Fibroblast of mammary gland (primary cell): Measurements from ENCODE around the gene TECTA.

ENCODE experiments used
- DNase-seq: peaks from one replicate; pipeline ENCODE4 v3.0.0-alpha.2; 2010; ENCODE audit warnings: low read depth
- H3K4me3 ChIP-seq: 2 replicates; pipeline ENCODE4 v1.5.1; 2011; ENCODE audit warnings: low read depth, mild to moderate bottlenecking, low read length, moderate library complexity; ENCODE audit not compliant: control insufficient read depth
- TF ChIP-seq, protein P1 (sequence below): conservative IDR thresholded peaks from 2 replicates; pipeline ENCODE4 v1.5.1; 2011; ENCODE audit warnings: low read depth, low read length, inconsistent platforms; ENCODE audit not compliant: control insufficient read depth, insufficient read depth

TECTA gene

DNA sequence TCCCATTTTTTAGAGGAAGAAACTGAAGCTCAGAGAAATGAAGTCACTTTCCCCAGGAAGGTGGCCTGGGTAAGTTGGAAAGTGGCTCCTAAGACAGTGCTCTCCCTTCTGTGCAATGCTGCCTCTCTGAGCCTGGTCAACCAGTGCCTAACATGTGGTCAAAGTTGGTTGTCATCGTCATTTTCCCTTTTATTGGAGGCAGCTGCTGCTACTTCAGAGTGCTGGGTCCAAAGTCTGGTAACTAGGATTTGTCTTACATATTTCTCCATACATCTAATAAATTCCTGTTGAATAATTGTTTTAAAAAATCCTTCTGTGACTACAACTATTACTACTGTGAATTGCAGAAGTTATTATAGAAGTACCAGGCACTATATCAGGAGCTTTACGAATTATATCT is 48.1 kb downstream of the TECTA start:
- no peak for DNase-seq
- TF ChIP-seq, protein P1, sequence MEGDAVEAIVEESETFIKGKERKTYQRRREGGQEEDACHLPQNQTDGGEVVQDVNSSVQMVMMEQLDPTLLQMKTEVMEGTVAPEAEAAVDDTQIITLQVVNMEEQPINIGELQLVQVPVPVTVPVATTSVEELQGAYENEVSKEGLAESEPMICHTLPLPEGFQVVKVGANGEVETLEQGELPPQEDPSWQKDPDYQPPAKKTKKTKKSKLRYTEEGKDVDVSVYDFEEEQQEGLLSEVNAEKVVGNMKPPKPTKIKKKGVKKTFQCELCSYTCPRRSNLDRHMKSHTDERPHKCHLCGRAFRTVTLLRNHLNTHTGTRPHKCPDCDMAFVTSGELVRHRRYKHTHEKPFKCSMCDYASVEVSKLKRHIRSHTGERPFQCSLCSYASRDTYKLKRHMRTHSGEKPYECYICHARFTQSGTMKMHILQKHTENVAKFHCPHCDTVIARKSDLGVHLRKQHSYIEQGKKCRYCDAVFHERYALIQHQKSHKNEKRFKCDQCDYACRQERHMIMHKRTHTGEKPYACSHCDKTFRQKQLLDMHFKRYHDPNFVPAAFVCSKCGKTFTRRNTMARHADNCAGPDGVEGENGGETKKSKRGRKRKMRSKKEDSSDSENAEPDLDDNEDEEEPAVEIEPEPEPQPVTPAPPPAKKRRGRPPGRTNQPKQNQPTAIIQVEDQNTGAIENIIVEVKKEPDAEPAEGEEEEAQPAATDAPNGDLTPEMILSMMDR = no peak

DNA sequence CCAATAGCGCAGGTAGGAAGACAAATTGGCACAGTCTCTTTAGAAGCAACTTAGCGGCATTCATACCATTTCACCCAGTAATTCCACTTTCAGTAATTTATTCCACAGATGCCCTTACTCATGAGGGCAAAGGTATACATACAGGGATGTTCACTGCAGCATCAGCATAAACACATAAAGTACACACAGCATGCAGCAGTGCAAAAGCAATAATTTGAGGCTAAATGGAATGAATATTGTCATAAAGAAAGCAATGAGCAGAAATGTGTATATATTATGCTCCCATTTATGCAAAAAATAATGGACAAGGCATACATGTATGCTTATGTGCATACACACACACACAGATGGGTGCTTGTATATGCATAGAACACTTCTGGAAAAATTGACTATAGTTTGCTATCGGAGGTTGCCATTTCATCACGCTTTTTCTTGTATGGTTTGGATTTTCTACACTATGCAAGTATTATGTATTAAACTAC is 50.2 kb downstream of the TECTA start:
- no peak overlapping the region for H3K4me3 ChIP-seq
- DNase-seq = no peak
- TF ChIP-seq, protein P1 = no peak

More for the DNA sequence above, 48.1 kb downstream of the TECTA start:
- H3K4me3 ChIP-seq = no peak overlapping the region

- TF ChIP-seq, protein P1 = no peak
- DNase-seq = no peak
- no peak overlapping the region for H3K4me3 ChIP-seq
These were observed 51.7 kb downstream of the TECTA start for GRCh38 chr11:121152764-121153163.

DNA sequence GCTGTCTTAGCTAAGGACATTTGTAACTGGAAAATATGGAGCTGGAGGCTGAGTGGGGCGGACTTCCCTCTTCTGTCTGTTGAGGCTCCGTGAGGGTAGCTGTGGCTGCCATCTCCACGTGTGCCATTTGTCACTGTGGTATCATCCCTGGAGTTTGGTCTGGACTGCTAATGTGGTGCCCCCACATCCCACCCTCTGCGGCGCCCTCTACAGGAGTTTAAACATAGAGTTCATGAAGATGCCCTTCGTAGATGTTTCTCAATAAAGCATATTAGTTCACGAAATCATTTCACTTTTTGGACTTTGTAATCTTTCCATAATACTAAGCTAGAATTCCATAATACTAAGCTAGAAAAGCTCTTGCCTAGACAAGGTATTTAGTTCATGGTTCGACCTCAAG is 52.4 kb downstream of the TECTA start:
- TF ChIP-seq, protein P1 = no peak
- no peak overlapping the region for H3K4me3 ChIP-seq
- no peak for DNase-seq

DNA sequence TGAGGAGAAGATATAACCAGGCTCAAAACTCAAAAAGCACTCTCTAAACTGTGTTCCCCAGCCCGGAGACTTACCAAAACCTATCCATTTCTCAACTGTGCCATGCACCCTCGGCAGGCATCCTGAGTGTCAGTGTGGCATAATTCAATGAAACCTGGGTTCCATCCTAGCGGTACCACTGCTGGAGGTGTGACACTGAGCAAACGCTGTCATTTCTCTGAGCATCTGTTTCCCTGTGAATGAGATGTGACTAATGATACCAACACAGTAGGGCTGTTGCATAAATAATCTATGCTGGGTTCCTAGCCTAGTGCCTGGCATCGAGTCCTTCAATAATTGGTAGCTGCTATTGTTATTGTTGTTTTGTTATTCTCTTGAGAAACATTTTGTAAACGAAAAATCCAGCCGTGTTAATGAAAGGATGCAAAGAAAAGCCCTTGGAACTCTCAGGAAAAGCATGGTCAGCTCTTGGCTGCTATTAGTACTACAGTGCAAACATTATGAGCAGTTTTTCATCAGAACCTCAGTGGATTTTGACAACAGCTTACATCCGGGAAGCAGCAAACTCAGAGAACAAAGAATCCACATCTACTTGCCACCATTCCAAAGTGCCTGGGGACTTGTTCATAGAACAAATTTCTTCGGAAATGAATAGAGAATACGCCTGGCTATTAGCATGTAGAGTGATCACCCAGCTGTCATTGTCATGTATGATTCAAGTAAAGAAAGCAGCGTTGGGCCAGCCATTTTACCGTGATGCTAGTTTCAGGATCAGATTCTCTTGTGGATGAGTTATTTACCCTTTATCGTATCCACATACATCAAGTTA is 53.7 kb downstream of the TECTA start:
- TF ChIP-seq, protein P1 = no peak
- no peak overlapping the region for H3K4me3 ChIP-seq
- no peak for DNase-seq

- TF ChIP-seq, protein P1 = no peak
These were observed 56.7 kb downstream of the TECTA start for GRCh38 chr11:121157756-121158155.

More at GRCh38 chr11:121157756-121158155, 56.7 kb downstream of the TECTA start:
- DNase-seq = no peak
- H3K4me3 ChIP-seq = no peak overlapping the region
